Stomach (tissue), 9 donors: ENCODE data around the gene CCL22. TPM values are rescaled to one million over a fixed set of nuclear protein-coding genes. Genes with fewer than 3 reads are reported as not detected.
"Not testable (repeated sequence)": the region's sequence is repeated elsewhere in the genome, so short reads cannot be mapped to it uniquely, and the experiment has no call there.

Experiments used
- DNase-seq, 2 donors: peaks; one replicate each; pipeline versions ENCODE4 v3.0.0 to v3.0.0-alpha.2; 2013 to 2019
- H3K27ac ChIP-seq, 5 donors: fragments of 200-600 bp in 4 of 5; sonication (generic) in 4 of 5; one replicate each; pipeline ENCODE4 v1.5.1; 2013 to 2019; ENCODE audit warnings: mild to moderate bottlenecking in 1 of 5, moderate library complexity in 1 of 5
- H3K27me3 ChIP-seq, 3 donors: fragments of 200-600 bp; sonication (generic); one replicate each; pipeline ENCODE4 v1.5.1; 2017 to 2019; ENCODE audit warnings: mixed run types in 1 of 3
- H3K36me3 ChIP-seq, 4 donors: fragments of 200-600 bp; sonication (generic); 1 replicate in 3 of 4; 2 replicates in 1 of 4; pipeline ENCODE4 v1.5.1; 2016 to 2019
- H3K4me1 ChIP-seq, 4 donors: fragments of 200-600 bp; sonication (generic); one replicate each; pipeline ENCODE4 v1.5.1; 2016 to 2019
- H3K4me3 ChIP-seq, 4 donors: fragments of 200-600 bp; sonication (generic) in 3 of 4; one replicate each; pipeline ENCODE4 v1.5.1; 2016 to 2019; ENCODE audit warnings: mild to moderate bottlenecking in 1 of 4
- H3K9me3 ChIP-seq, 4 donors: fragments of 200-600 bp; sonication (generic); one replicate each; pipeline ENCODE4 v1.5.1; 2016 to 2019
- EP300 ChIP-seq: sonication (generic); formaldehyde crosslinking; IDR thresholded peaks from one replicate; pipeline ENCODE4 v1.6.1; 2017; ENCODE audit warnings: antibody characterized with exemption
- POLR2A ChIP-seq, 4 donors: fragments of 450-650 bp; IDR thresholded peaks; one replicate each; pipeline ENCODE4 v1.6.1; 2016; ENCODE audit warnings: antibody characterized with exemption in 4 of 4, control low read depth in 2 of 4, mild to moderate bottlenecking in 1 of 4, moderate library complexity in 1 of 4
- POLR2AphosphoS5 ChIP-seq, 3 donors: sonication (generic); formaldehyde crosslinking; IDR thresholded peaks; one replicate each; pipeline ENCODE4 v1.6.1; 2016; ENCODE audit warnings: antibody characterized with exemption in 3 of 3
- WGBS, 5 donors: extraction: QIAGEN DNeasy Blood & Tissue Kit in 3 of 5; methylation state at CpG; one replicate each; pipeline versions ENCODE4 v1.1.5 to v1.1.7; 2013 to 2018; 5-methylcytosine and 5-hydroxymethylcytosine counted together
- intact Hi-C: fragments of 100-400 bp; cut with DNase I; formaldehyde crosslinking; loops from one replicate; pipeline ENCODE4 v1.15.1; 2023; ENCODE audit warnings: low total_unique reads
- polyA plus RNA-seq, 3 donors: library from polyadenylated mRNA; stranded (reverse); fragments of 200-250 nt; gene quantifications; one replicate each; pipeline ENCODE4 v1.2.3, GENCODE V29; 2013
- total RNA-seq, 5 donors: library from RNA; depleted of rRNA; stranded (reverse); fragments of >200 nt; gene quantifications; one replicate each; pipeline versions ENCODE4 v1.1.0 to v1.2.3, GENCODE V29; 2014 to 2016
- TF ChIP-seq, protein P1 (sequence below), 7 experiments: fragments of 450-650 bp in 4 of 7; fragments of 200-600 bp in 3 of 7; sonication (generic) in 3 of 7; IDR thresholded peaks; one replicate each; pipeline ENCODE4 v1.5.1; 2016 to 2019; ENCODE audit warnings: antibody characterized with exemption in 7 of 7, control low read depth in 2 of 7, mild to moderate bottlenecking in 1 of 7
- donor health status: healthy with polysubstance abuse.
- donor health status: Bipolar disorder and iron deficiency.
- donor health status: healthy.

The CCL22 gene
- total and polyA plus RNA-seq, 8 donors = 0.12 to 0.45 (median 0.26) TPM; not detected in 4

DNA sequence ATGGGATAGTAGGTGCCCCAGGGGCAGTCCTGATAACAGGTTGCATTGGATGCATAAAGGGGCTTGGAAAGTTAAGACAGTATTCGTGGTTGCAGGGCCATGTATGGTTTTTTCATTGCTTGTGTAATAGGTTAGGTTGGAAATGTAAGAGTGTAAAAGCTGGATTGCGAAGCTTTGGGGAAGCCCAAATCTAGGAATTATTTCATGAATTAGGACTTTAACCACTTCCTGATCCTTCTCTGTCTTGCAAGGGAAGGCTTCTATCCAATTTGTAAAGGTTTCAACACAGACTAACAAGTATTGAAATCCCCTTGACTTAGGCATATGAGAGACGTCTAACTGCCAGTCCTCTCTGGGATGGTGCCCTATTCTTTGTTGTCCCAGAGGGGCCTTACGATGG, 38.2 kb downstream of the CCL22 start:
- intact Hi-C loops = no loop called here
- H3K27ac ChIP-seq = no peak overlapping the region
- whole genome bisulfite sequencing, 5 donors = 77 to 90% (median 85%) methylated on average over 4 of the region's 4 CpGs
- TF ChIP-seq, protein P1, sequence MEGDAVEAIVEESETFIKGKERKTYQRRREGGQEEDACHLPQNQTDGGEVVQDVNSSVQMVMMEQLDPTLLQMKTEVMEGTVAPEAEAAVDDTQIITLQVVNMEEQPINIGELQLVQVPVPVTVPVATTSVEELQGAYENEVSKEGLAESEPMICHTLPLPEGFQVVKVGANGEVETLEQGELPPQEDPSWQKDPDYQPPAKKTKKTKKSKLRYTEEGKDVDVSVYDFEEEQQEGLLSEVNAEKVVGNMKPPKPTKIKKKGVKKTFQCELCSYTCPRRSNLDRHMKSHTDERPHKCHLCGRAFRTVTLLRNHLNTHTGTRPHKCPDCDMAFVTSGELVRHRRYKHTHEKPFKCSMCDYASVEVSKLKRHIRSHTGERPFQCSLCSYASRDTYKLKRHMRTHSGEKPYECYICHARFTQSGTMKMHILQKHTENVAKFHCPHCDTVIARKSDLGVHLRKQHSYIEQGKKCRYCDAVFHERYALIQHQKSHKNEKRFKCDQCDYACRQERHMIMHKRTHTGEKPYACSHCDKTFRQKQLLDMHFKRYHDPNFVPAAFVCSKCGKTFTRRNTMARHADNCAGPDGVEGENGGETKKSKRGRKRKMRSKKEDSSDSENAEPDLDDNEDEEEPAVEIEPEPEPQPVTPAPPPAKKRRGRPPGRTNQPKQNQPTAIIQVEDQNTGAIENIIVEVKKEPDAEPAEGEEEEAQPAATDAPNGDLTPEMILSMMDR (IDR thresholded peaks at IDR 0.05) = no peak
- TF ChIP-seq POLR2A (IDR thresholded peaks at IDR 0.05) (no peak), EP300 (no peak), POLR2AphosphoS5 (IDR thresholded peaks at IDR 0.05) (no peak)
- no peaks in the 10 kb centered on the region for H3K27me3 ChIP-seq
- H3K4me3 ChIP-seq = no peak overlapping the region
- no peaks in the 10 kb centered on the region for H3K36me3 ChIP-seq
- no peak for DNase-seq
- peaks cover 0 to 21% (median 4%) of the 10 kb centered on the region in 4 donors for H3K4me1 ChIP-seq
- H3K9me3 ChIP-seq = no peaks in the 10 kb centered on the region

DNA sequence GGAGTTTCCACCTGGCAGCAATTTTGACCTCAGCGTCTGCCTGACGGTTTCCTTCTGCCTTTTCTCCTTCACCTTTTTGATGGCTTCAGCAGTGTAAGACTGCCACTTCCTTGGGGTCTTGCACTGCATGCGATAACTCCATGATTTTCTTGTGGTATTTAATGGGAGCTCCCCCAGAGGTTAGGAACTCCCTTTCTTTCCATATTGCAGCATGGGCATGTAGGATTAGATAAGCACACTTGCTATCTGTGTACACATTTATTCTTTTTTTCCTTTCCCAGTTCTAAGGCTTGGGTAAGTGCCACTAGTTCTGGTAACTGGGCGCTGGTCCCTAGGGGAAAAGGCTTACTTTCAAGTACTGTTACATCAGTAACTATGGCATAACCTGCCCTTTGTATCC, 38.9 kb downstream of the CCL22 start:
- H3K27ac ChIP-seq, H3K9me3 ChIP-seq, DNase-seq, intact Hi-C loops, H3K27me3 ChIP-seq, H3K36me3 ChIP-seq, H3K4me3 ChIP-seq: not testable (repeated sequence)
- WGBS, 5 donors = 27 to 63% (median 46%) methylated on average over 4 of the region's 4 CpGs
- peaks cover 0 to 18% (median 2%) of the 10 kb centered on the region in 4 donors for H3K4me1 ChIP-seq

DNA sequence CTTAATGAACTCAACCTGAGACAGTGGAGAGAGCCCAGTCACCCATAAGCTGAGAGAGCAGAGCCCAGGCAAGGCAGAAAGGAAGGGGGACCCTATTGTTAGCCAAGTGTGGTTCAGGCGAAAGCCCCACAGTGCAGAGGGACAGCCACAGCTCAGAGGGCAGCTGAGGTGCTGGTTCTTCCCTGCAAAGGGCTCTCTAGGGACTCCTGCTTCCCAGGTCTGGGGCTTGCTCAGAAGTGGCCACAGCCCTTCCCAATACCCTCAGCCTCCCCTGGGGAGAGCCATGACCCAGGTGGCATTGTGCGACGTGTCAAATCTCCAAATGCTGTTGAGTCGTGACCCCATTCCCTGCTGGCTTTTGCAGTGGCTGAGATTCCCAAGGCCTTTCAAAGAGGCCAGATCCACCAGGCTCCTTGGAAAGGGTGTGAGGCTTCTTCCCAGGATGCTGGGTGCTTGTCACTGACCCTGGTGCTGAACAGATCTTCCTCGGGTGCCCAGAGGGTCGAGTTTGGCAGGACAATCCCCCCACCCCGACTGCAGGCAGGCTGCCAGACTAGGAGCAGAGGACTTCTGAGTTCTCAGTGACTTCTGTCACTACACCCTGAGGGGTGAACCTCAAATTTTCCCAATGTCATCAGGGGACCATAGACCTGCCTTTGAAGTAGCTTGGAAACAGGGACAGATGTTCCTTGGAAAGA, 43.5 kb downstream of the CCL22 start:
- intact Hi-C loops = no loop called here
- no peak overlapping the region for H3K27ac ChIP-seq
- H3K4me3 ChIP-seq = no peak overlapping the region
- no peaks in the 10 kb centered on the region for H3K4me1 ChIP-seq
- no peaks in the 10 kb centered on the region for H3K27me3 ChIP-seq
- 40 to 73% (median 57%) methylated on average over 3 to 7 of the region's 7 CpGs for WGBS, 5 donors
- TF ChIP-seq EP300 = no peak
- no peak for TF ChIP-seq POLR2AphosphoS5 (IDR thresholded peaks at IDR 0.05)
- TF ChIP-seq, protein P1 (IDR thresholded peaks at IDR 0.05) = no peak
- no peak for TF ChIP-seq POLR2A (IDR thresholded peaks at IDR 0.05)
- no peak for DNase-seq
- no peaks in the 10 kb centered on the region for H3K36me3 ChIP-seq
- H3K9me3 ChIP-seq = no peaks in the 10 kb centered on the region

DNA sequence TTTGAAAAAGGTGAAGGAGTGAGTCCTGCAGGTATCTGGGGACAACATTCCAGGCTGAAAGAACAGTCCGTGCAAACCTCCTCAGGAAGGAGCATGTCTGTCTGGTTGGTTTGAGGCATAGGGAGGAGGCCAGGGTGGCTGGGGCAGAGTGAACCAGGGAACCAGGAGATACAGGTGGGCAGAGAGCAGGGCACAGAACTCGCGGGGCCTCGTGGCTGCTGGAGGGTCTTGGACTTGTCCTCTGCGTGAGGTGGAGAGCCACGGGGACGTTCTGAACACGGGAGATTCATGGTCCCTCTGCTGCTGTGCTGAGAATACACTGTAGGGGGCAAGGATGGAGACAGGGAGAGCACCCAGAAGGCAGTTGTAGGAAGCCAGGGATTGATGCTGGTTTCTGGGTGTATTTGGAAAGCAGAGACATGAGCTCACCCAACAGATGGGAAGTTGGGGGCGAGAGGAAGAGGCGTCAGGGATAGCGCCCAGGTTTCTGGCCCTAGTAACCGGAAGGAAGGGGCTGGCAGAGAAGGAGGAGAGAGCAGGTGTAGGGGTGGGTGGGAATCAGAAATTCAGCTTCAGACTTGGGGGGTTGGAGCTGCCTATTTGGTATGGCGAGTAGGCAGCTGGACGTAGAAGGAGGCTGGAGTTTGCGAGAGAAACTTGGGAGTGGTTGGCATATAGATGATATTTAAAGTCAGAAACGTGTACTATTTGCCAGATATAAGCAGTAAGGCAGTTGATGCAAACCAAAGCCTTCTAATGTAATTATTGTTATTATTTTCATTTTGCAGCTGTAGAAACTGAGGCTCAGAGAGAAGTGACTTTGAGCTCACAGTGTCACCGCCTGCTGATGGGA, 45.6 kb downstream of the CCL22 start, which contains the start of gene CCL17:
CCL17 (plus strand) TSS at position 803 of the 853 bp plus-strand sequence. CDS start 9,166 bp downstream, outside the sequence.
- no peaks in the 10 kb centered on the region for H3K36me3 ChIP-seq
- intact Hi-C loops = no loop called here
- H3K9me3 ChIP-seq = no peaks in the 10 kb centered on the region
- DNase-seq = no peak
- no peaks in the 10 kb centered on the region for H3K27me3 ChIP-seq
- no peaks in the 10 kb centered on the region for H3K4me1 ChIP-seq
- no peak within 1 kb of the TSS for H3K4me3 ChIP-seq
- no peak within 1 kb of the TSS for H3K27ac ChIP-seq
- 72 to 78% (median 76%) methylated on average over 17 of the region's 17 CpGs for WGBS, 5 donors
- TF ChIP-seq, protein P1 (IDR thresholded peaks at IDR 0.05) = no peak
